ENCODE data around the gene CERS2. TPM values are rescaled to one million over a fixed set of nuclear protein-coding genes. Genes with fewer than 3 reads are reported as not detected.
A peak's percentile ranks its signal among the peaks of the same experiment; 100 is the strongest.

The CERS2 gene
- total and polyA plus RNA-seq, 2 of the 13 experiments (the other 11 are each of a cell fraction or from before 2014, with no cell fraction given), result 269 to 298 TPM

GRCh38 chr1:150981805-150982712 is 7.4 kb upstream of the CERS2 start, which contains the start of gene ANXA9 (continued):
- TF ChIP-seq MNT (IDR thresholded peaks at IDR 0.05) (no peak), ZNF292 (CRISPR knock-in tag; IDR thresholded peaks at IDR 0.05; ENCODE audit: borderline replicate concordance, low read depth) (peak; percentile 60; the same call in 1 of the 2 replicates), HNF4G (IDR thresholded peaks at IDR 0.05; ENCODE audit: borderline replicate concordance, low read depth, low read length) (peak; percentile 91), HNF4G (CRISPR knock-in tag; IDR thresholded peaks at IDR 0.05; ENCODE audit: borderline replicate concordance, low read depth) (peak; percentile 91; the same call in 1 of the 2 replicates), ZNF792 (CRISPR knock-in tag; IDR thresholded peaks at IDR 0.05) (peak; percentile 26; the same call in 1 of the 2 replicates), PHF21A (CRISPR knock-in tag; IDR thresholded peaks at IDR 0.05) (peak; percentile 84), ZNF572 (CRISPR knock-in tag; IDR thresholded peaks at IDR 0.05) (0 out of 2 replicates have a peak, but pooled peaks have one; percentile 59), ZBTB40 (IDR thresholded peaks at IDR 0.05) (no peak), ZBTB40 (CRISPR knock-in tag; IDR thresholded peaks at IDR 0.05) (peak; percentile 82), CREM (IDR thresholded peaks at IDR 0.05) (no peak; the same call in 1 of the 2 replicates), CREM (CRISPR knock-in tag; IDR thresholded peaks at IDR 0.05) (no peak), ZSCAN12 (CRISPR knock-in tag; IDR thresholded peaks at IDR 0.05) (no peak), ZNF18 (CRISPR knock-in tag; IDR thresholded peaks at IDR 0.05; ENCODE audit: insufficient replicate concordance) (peak; percentile 92), BORCS8-MEF2B (CRISPR knock-in tag; IDR thresholded peaks at IDR 0.05) (no peak; the same call in 1 of the 2 replicates), ZNF414 (CRISPR knock-in tag; IDR thresholded peaks at IDR 0.05) (0 out of 2 replicates have a peak, but pooled peaks have one; percentile 22)
